DMS79 treated with DMSO at 0.1 percent for 48 hours (cell line): Measurements from ENCODE around the gene RHBDF1.
A peak's percentile ranks its signal among the peaks of the same experiment; 100 is the strongest.

Experiments
- DNase-seq: peaks from one replicate; lab custom pipeline; 2025; lab: John Stamatoyannopoulos, UW

The RHBDF1 gene

GRCh38 chr16:74747-75334 is 2.4 kb upstream of the RHBDF1 start:
- DNase-seq: no peak

GRCh38 chr16:74051-74746 is 1.8 kb upstream of the RHBDF1 start:
- no peak for DNase-seq

GRCh38 chr16:71540-72401 is 660 bp downstream of the RHBDF1 start:
- no peak for DNase-seq

GRCh38 chr16:71210-71539 is 1.3 kb downstream of the RHBDF1 start:
- no peak for DNase-seq

GRCh38 chr16:69181-69580 is 3.2 kb downstream of the RHBDF1 start:
- no peak for DNase-seq

GRCh38 chr16:67884-68789 is 4.3 kb downstream of the RHBDF1 start:
- no peak for DNase-seq

GRCh38 chr16:67183-67791 is 5.1 kb downstream of the RHBDF1 start:
- DNase-seq: peak; percentile 74

- no peak for DNase-seq
Observed at GRCh38 chr16:66309-67182, 5.9 kb downstream of the RHBDF1 start.

GRCh38 chr16:65745-66144 is 6.7 kb downstream of the RHBDF1 start:
- peak; percentile 66 for DNase-seq

GRCh38 chr16:64914-65255 is 7.5 kb downstream of the RHBDF1 start:
- no peak for DNase-seq

GRCh38 chr16:63998-64913 is 8.2 kb downstream of the RHBDF1 start:
- DNase-seq: peak; percentile 94

- DNase-seq: peak; percentile 50
Observed at GRCh38 chr16:63466-63865, 9.0 kb downstream of the RHBDF1 start.

GRCh38 chr16:62968-63391 is 9.5 kb downstream of the RHBDF1 start:
- no peak for DNase-seq

- DNase-seq: no peak
Observed at GRCh38 chr16:62283-62967, 10.0 kb downstream of the RHBDF1 start.

- DNase-seq: no peak
Observed at GRCh38 chr16:61879-62281, 10.6 kb downstream of the RHBDF1 start.

GRCh38 chr16:60929-61878 is 11.2 kb downstream of the RHBDF1 start:
- DNase-seq: no peak

- DNase-seq: no peak
Observed at GRCh38 chr16:60166-60565, 12.3 kb downstream of the RHBDF1 start.
